K562 (cell line): ENCODE data around the gene DUOXA2. TPM values are rescaled to one million over a fixed set of nuclear protein-coding genes. Genes with fewer than 3 reads are reported as not detected.

ENCODE experiments used
- ELK3 ChIP-seq: fragments of 450-650 bp; formaldehyde crosslinking; IDR thresholded peaks from 2 replicates; pipeline ENCODE4 v1.4.0; 2020; ENCODE audit warnings: mild to moderate bottlenecking
- FOXM1 ChIP-seq, 2 experiments: fragments of 450-650 bp in 1 of 2; sonication (generic) in 1 of 2; formaldehyde crosslinking in 1 of 2; IDR thresholded peaks; 2 replicates each; pipeline versions ENCODE4 v1.6.1 to v1.9.0; 2017 to 2022; ENCODE audit warnings: low read depth in 2 of 2, mild to moderate bottlenecking in 2 of 2, missing genetic modification reagents in 1 of 2, moderate library complexity in 1 of 2
- polyA plus RNA-seq, 8 experiments: library from polyadenylated mRNA; depleted of rRNA in 4 of 8; stranded (reverse) in 5 of 8; unstranded in 3 of 8; fragments of >200 nt; fragmentation: Nextera tagmentation in 2 of 8; fragmentation: Illumina TruSeq in 1 of 8; extraction: Ambion mirVana in 2 of 8; extraction: Trizol in 1 of 8; gene quantifications; 2 replicates each; pipeline versions ENCODE4 v1.2.1 to v1.2.3, GENCODE V29; 2011 to 2014; ENCODE audit warnings: inconsistent platforms in 1 of 8, missing spikeins in 1 of 8
- total RNA-seq, 7 experiments: library from RNA; depleted of rRNA in 6 of 7; stranded (reverse); fragments of >200 nt in 6 of 7; fragmentation: Illumina TruSeq in 2 of 7; extraction: Trizol in 2 of 7; gene quantifications; 2 replicates each; pipeline versions ENCODE4 v1.2.1 to v1.2.3, GENCODE V29; 2011 to 2021; ENCODE audit warnings: low replicate concordance in 1 of 7
- TF ChIP-seq, protein P1 (sequence below): fragments of 450-650 bp; IDR thresholded peaks from 2 replicates; pipeline ENCODE4 v1.6.1; 2016; ENCODE audit warnings: missing biosample characterization, missing genetic modification characterization
- TF ChIP-seq, protein P2 (sequence below): fragments of 250-450 bp; sonication (Bioruptor Pico); IDR thresholded peaks from 2 replicates; pipeline ENCODE4 v1.4.0; 2020; ENCODE audit warnings: borderline replicate concordance
- TF ChIP-seq, protein P3 (sequence below): sonication (generic); formaldehyde crosslinking; IDR thresholded peaks from 2 replicates; pipeline ENCODE4 v1.8.1; 2023; ENCODE audit warnings: mild to moderate bottlenecking, missing genetic modification reagents

The DUOXA2 gene
- total and polyA plus RNA-seq, 9 of the 15 experiments (the other 6 are each of a cell fraction or from before 2014, with no cell fraction given): not detected

DNA sequence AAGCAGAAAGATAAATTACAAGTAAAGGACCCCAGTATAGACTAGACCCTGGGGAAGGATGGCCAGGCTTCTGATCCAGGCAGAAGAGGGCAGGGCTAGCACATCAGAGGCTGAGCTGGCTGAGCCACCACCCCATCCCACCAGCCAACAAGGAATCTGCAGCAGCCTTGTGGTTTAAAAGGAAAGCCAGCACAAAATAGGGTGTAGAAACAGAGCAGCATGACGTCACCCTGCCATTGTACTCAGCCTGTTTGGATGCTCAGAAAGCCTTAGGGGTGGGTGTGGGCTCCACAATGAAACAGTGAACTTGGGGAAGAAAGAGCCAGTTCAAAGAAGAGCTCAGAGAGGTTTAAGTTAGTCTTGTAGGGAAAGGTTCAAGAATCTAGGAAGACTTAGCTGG is 43.8 kb downstream of the DUOXA2 start (continued):
- TF ChIP-seq, protein P1, sequence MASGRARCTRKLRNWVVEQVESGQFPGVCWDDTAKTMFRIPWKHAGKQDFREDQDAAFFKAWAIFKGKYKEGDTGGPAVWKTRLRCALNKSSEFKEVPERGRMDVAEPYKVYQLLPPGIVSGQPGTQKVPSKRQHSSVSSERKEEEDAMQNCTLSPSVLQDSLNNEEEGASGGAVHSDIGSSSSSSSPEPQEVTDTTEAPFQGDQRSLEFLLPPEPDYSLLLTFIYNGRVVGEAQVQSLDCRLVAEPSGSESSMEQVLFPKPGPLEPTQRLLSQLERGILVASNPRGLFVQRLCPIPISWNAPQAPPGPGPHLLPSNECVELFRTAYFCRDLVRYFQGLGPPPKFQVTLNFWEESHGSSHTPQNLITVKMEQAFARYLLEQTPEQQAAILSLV: no peak
- no peak for TF ChIP-seq FOXM1 (IDR thresholded peaks at IDR 0.05; ENCODE audit: low read depth)
- no peak for TF ChIP-seq FOXM1 (CRISPR knock-in tag; IDR thresholded peaks at IDR 0.05; ENCODE audit: low read depth)
- TF ChIP-seq, protein P2, sequence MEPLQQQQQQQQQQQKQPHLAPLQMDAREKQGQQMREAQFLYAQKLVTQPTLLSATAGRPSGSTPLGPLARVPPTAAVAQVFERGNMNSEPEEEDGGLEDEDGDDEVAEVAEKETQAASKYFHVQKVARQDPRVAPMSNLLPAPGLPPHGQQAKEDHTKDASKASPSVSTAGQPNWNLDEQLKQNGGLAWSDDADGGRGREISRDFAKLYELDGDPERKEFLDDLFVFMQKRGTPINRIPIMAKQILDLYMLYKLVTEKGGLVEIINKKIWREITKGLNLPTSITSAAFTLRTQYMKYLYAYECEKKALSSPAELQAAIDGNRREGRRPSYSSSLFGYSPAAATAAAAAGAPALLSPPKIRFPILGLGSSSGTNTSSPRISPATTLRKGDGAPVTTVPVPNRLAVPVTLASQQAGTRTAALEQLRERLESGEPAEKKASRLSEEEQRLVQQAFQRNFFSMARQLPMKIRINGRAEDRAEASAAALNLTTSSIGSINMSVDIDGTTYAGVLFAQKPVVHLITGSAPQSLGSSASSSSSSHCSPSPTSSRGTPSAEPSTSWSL (CRISPR knock-in tag): no peak
- TF ChIP-seq, protein P3, sequence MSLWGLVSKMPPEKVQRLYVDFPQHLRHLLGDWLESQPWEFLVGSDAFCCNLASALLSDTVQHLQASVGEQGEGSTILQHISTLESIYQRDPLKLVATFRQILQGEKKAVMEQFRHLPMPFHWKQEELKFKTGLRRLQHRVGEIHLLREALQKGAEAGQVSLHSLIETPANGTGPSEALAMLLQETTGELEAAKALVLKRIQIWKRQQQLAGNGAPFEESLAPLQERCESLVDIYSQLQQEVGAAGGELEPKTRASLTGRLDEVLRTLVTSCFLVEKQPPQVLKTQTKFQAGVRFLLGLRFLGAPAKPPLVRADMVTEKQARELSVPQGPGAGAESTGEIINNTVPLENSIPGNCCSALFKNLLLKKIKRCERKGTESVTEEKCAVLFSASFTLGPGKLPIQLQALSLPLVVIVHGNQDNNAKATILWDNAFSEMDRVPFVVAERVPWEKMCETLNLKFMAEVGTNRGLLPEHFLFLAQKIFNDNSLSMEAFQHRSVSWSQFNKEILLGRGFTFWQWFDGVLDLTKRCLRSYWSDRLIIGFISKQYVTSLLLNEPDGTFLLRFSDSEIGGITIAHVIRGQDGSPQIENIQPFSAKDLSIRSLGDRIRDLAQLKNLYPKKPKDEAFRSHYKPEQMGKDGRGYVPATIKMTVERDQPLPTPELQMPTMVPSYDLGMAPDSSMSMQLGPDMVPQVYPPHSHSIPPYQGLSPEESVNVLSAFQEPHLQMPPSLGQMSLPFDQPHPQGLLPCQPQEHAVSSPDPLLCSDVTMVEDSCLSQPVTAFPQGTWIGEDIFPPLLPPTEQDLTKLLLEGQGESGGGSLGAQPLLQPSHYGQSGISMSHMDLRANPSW (CRISPR knock-in tag): no peak
- no peak for TF ChIP-seq ELK3 (CRISPR knock-in tag)
